Measurements from ENCODE around the gene ARHGEF6. TPM values are rescaled to one million over a fixed set of nuclear protein-coding genes. Genes with fewer than 3 reads are reported as not detected.
A peak's percentile ranks its signal among the peaks of the same experiment; 100 is the strongest.

Gene ARHGEF6
- total and polyA plus RNA-seq, 10 donors = 13.1 to 70.1 (median 55.8) TPM

- Histone ChIP-seq H3K4me3 (no peak overlapping the region), H3K36me3 (no peaks in the 10 kb centered on the region), H3K4me1 (no peaks in the 10 kb centered on the region), H3K27ac (no peak overlapping the region), H3K27me3 (replicated peaks in 1 of 7) (no peaks in the 10 kb centered on the region), H3K9me3 (no peaks in the 10 kb centered on the region)
- DNase-seq = no peak
- 63 to 73% (median 69%) methylated on average over 14 of the region's 14 CpGs for WGBS, 5 donors
- TF ChIP-seq POLR2AphosphoS5 (IDR thresholded peaks at IDR 0.05) (no peak), POLR2A (IDR thresholded peaks at IDR 0.05) (no peak), CTCF (IDR thresholded peaks at IDR 0.05 in 8 of 11, conservative IDR thresholded peaks at IDR 0.05 in 3 of 11) (no peak)
- intact Hi-C loops (cut with DNase I; ENCODE audit: low total_unique reads) = no loop called here
These were observed 160.7 kb downstream of the ARHGEF6 start for GRCh38 chrX:136619899-136620505.

- no peaks in the 10 kb centered on the region for H3K36me3 ChIP-seq
- no peak for TF ChIP-seq CTCF (IDR thresholded peaks at IDR 0.05 in 8 of 11, conservative IDR thresholded peaks at IDR 0.05 in 3 of 11)
- no peak for TF ChIP-seq POLR2A (IDR thresholded peaks at IDR 0.05)
- no peak for TF ChIP-seq POLR2AphosphoS5 (IDR thresholded peaks at IDR 0.05)
- H3K27ac ChIP-seq = peak overlapping the region in 1 of 8 donors; percentile 36
- DNase-seq = no peak
- H3K9me3 ChIP-seq = no peaks in the 10 kb centered on the region
- no peaks in the 10 kb centered on the region for H3K4me1 ChIP-seq
- H3K4me3 ChIP-seq = no peak overlapping the region
- H3K27me3 ChIP-seq (replicated peaks in 1 of 7) = no peaks in the 10 kb centered on the region
- 66 to 76% (median 74%) methylated on average over 6 of the region's 6 CpGs for WGBS, 5 donors
- intact Hi-C loops (cut with DNase I; ENCODE audit: low total_unique reads) = no loop called here
These were observed 163.6 kb downstream of the ARHGEF6 start for GRCh38 chrX:136616987-136617685.

Small RNA genes within 50 kb of the gene (small RNA-seq; reads per million reads assigned to genes)
- gene RF00019 (0 reads per million in 4 donors), gene RNU6-972P (0 reads per million in 4 donors)

Other genes with a start within 250 kb of the ARHGEF6 start
- gene VGLL1, start 248.7 kb downstream of the ARHGEF6 start, total RNA-seq = not detected
- gene VGLL1, start 248.7 kb downstream of the ARHGEF6 start, polyA plus RNA-seq = not detected
- 1 to 10 TPM; 1.5 to 8.7 (median 4.3) TPM for gene CD40LG, start 132.8 kb downstream of the ARHGEF6 start, total RNA-seq
- gene CD40LG, start 132.8 kb downstream of the ARHGEF6 start, polyA plus RNA-seq = 1 to 10 TPM; 1.3 to 2.2 (median 1.8) TPM
- 100 to 1,000 TPM; 132 to 286 (median 185) TPM for gene RBMX, start 99.8 kb upstream of the ARHGEF6 start, total RNA-seq
- 100 to 1,000 TPM; 111 to 122 (median 114) TPM for gene RBMX, start 99.8 kb upstream of the ARHGEF6 start, polyA plus RNA-seq

Measured in spleen (tissue), 11 donors.